Activated CD4-positive, CD25-positive, alpha-beta regulatory T cell treated with anti-CD3 and anti-CD28 coated beads, Interleukin-2, amount 50 U/mL, for 24 hours (primary cell): Measurements from ENCODE around the gene POGK.
"Not testable (repeated sequence)": the region's sequence is repeated elsewhere in the genome, so short reads cannot be mapped to it uniquely, and the experiment has no call there.

ENCODE experiments used
- ATAC-seq, 2 donors: fragments of 150-1000 bp; cut with Tn5 transposase; one replicate each; pipeline ENCODE4 v1.10.0; 2021; ENCODE audit warnings: mild to moderate bottlenecking in 1 of 2, moderate library complexity in 1 of 2

The POGK gene

GRCh38 chr1:166838766-166839599 is at the start of gene POGK:
Gene POGK, plus strand, starts transcription at chr1:166839475. Its CDS starts 1,482 bp downstream, at chr1:166840957.
- peak; percentile 96 to 97 for ATAC-seq

GRCh38 chr1:166796620-166797236 is 42.5 kb upstream of the POGK start:
- no peak for ATAC-seq

GRCh38 chr1:166808952-166809351 is 30.3 kb upstream of the POGK start:
- no peak for ATAC-seq

- ATAC-seq, result no peak
Observed at GRCh38 chr1:166811691-166812090, 27.6 kb upstream of the POGK start.

- ATAC-seq, result no peak
Observed at GRCh38 chr1:166813508-166814223, 25.6 kb upstream of the POGK start.

GRCh38 chr1:166814611-166815010 is 24.7 kb upstream of the POGK start:
- no peak for ATAC-seq

GRCh38 chr1:166819974-166820373 is 19.3 kb upstream of the POGK start:
- no peak for ATAC-seq

GRCh38 chr1:166822385-166822784 is 16.9 kb upstream of the POGK start:
- ATAC-seq, result no peak

- no peak for ATAC-seq
Observed at GRCh38 chr1:166827426-166827825, 11.8 kb upstream of the POGK start.

GRCh38 chr1:166829762-166830161 is 9.5 kb upstream of the POGK start:
- ATAC-seq, result not testable (repeated sequence)

GRCh38 chr1:166836733-166837132 is 2.5 kb upstream of the POGK start:
- no peak for ATAC-seq

- peak; percentile 36 to 39 for ATAC-seq
Observed at GRCh38 chr1:166839600-166840308, 479 bp downstream of the POGK start.

GRCh38 chr1:166840309-166841274 is 1.3 kb downstream of the POGK start:
- no peak for ATAC-seq

- no peak for ATAC-seq
Observed at GRCh38 chr1:166843322-166843721, 4.0 kb downstream of the POGK start.

GRCh38 chr1:166843769-166844596 is 4.7 kb downstream of the POGK start:
- ATAC-seq, result no peak

GRCh38 chr1:166844791-166845190 is 5.5 kb downstream of the POGK start:
- ATAC-seq, result no peak

- ATAC-seq, result peak; percentile 83 to 87
Observed at GRCh38 chr1:166848193-166848592, 8.9 kb downstream of the POGK start.

GRCh38 chr1:166849135-166849534 is 9.9 kb downstream of the POGK start:
- ATAC-seq, result no peak

- ATAC-seq, result no peak
Observed at GRCh38 chr1:166852918-166853317, 13.6 kb downstream of the POGK start.

GRCh38 chr1:166855558-166855957 is 16.3 kb downstream of the POGK start:
- no peak for ATAC-seq

GRCh38 chr1:166857995-166858394 is 18.7 kb downstream of the POGK start:
- no peak for ATAC-seq
